ENCODE results near the gene LYZL4.
A peak's percentile ranks its signal among the peaks of the same experiment; 100 is the strongest.

The LYZL4 gene

DNA sequence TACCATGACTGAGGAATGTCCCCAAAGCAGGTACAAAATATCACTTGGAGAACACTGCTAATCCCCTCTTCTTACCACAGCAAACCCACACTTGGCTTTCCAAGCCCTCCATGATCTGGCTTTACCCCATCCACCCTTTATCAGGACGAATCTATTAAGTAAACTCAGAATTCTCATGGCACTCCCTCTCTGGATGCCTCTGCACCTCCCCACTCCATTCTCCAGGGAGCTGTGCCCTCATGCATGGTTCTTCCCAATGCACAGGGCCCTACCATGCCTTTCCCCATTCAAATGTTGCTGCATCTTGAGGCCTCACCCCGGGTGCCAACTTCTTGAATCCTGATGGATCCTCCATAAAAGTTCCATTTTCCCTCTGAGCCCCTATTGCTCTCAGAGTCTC lies 2.3 kb downstream of the LYZL4 start:
- Mint-ChIP-seq H3K9me3 (no peaks in the 10 kb centered on the region), H3K4me3 (no peak overlapping the region), H3K4me1 (ENCODE audit: low read depth) (no peaks in the 10 kb centered on the region), H3K27me3 (ENCODE audit: low read depth) (peaks cover 4% of the 10 kb centered on the region), H3K27ac (no peak overlapping the region), H3K36me3 (ENCODE audit: low read depth) (no peaks in the 10 kb centered on the region)

DNA sequence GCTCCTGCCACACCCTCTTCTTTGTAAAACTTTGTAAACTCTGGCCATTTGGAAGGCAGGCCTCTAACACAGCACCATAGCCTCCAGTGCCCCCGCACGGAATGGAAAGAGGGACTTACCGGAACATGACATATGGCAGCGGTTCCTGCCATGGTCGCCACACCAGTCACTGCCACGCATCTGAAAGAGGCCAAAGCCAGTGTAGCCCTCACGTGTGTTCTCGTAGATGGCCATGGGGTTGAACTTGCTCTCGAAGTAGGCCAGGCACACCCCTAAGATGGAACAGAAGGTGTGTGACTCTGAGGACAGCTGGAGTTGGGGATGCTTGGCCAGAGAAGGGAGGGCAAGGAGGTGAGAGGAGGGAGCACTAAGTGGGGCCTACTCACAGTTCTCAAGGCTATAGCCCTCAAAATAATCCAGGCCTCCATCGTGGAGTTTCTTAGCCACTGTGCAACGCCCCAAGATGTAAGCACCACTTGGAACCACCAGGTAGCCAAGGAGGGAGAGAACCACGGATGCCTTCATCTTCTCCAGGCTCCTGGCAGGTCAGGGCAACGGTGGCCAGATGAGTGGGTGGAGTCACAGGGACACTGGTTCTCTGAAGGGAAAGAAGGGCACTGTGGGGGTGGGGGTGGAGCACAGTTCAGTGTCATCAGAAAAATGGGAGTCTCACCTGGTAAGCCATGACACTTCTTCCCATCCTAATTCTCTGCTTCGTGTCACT lies 3.5 kb downstream of the LYZL4 start:
- no peak overlapping the region for H3K4me3 Mint-ChIP-seq

DNA sequence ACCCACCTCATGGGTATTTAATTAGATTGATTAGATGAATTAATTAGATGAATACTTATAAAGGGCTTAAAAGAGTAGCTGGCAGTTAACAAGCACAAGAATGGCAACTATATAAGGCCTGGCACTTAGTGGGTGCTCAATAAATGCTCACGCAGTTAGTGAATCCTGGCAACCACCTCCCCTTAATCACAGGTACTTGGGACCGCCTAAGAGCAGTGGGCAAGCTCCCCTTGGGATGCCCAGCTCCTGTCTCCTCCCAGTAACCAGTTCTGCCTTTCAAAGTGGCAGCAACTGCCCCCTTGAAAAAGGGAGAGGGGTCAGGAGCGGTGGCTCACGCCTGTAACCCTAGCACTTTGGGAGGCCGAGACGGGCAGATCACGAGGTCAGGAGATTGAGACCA lies 4.6 kb downstream of the LYZL4 start:
- no peak overlapping the region for H3K4me3 Mint-ChIP-seq
- no peak overlapping the region for H3K27ac Mint-ChIP-seq
- H3K9me3 Mint-ChIP-seq, result no peaks in the 10 kb centered on the region
- H3K27me3 Mint-ChIP-seq (ENCODE audit: low read depth), result peaks cover 4% of the 10 kb centered on the region
- no peaks in the 10 kb centered on the region for H3K4me1 Mint-ChIP-seq (ENCODE audit: low read depth)
- no peaks in the 10 kb centered on the region for H3K36me3 Mint-ChIP-seq (ENCODE audit: low read depth)

More for the DNA sequence above, 3.5 kb downstream of the LYZL4 start:
- Mint-ChIP-seq H3K27me3 (ENCODE audit: low read depth) (peaks cover 4% of the 10 kb centered on the region), H3K9me3 (no peaks in the 10 kb centered on the region), H3K27ac (no peak overlapping the region), H3K36me3 (ENCODE audit: low read depth) (no peaks in the 10 kb centered on the region), H3K4me1 (ENCODE audit: low read depth) (no peaks in the 10 kb centered on the region)

DNA sequence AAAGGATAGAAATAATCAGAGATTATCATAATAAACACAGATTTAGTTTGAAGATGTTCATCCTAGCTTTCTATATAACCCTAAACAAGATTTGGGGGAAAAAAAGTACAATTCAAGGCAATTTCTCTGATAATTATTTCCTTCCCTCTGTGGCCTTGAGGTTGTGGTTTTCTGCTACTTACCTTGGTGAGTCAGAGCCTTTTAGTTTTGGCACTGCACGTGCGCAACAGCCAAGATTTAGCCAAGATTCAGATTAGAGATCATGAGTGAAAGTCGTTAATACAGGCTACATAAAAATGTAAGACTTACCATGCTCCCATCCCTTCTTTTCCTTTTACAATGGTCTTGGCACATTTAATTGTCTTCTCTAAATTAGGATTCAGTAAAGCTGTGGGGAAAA lies 6.7 kb downstream of the LYZL4 start:
- H3K4me3 Mint-ChIP-seq, result no peak overlapping the region
- no peak overlapping the region for H3K27ac Mint-ChIP-seq
- H3K4me1 Mint-ChIP-seq (ENCODE audit: low read depth), result no peaks in the 10 kb centered on the region
- H3K9me3 Mint-ChIP-seq, result no peaks in the 10 kb centered on the region
- no peaks in the 10 kb centered on the region for H3K36me3 Mint-ChIP-seq (ENCODE audit: low read depth)
- H3K27me3 Mint-ChIP-seq (ENCODE audit: low read depth), result no peaks in the 10 kb centered on the region

DNA sequence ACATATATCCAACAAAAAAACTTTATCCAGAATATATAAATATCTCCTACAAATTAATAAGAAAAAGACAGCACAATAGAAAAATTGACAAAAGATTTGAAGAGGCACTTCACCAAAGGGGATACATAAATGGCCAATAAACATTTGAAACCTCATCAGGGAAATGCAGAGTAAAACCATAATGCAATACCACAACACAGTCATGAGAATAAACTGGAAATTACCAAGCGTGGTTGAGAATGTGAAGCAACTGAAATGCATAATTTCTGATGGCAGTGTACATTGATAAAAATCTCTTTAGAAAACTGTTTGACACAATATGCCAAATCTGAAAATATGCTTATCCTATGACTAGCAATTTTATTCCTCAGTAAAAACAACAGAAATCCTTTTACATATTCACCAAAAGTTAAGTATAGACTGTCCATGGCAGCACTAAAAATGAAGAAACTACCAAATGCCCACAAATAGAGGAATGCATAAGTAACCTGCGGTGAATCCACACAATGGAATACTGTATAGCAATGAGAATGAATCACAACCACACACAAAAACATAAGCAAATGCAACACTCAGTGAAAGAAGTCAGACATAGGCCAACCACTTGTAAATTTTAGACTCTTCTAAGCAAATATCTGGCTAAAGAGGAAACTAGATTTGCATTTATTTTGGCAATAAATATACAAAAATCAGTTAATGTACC lies 7.9 kb downstream of the LYZL4 start:
- Mint-ChIP-seq H3K4me3 (no peak overlapping the region), H3K36me3 (ENCODE audit: low read depth) (no peaks in the 10 kb centered on the region), H3K4me1 (ENCODE audit: low read depth) (no peaks in the 10 kb centered on the region), H3K27me3 (ENCODE audit: low read depth) (no peaks in the 10 kb centered on the region), H3K9me3 (no peaks in the 10 kb centered on the region), H3K27ac (no peak overlapping the region)

DNA sequence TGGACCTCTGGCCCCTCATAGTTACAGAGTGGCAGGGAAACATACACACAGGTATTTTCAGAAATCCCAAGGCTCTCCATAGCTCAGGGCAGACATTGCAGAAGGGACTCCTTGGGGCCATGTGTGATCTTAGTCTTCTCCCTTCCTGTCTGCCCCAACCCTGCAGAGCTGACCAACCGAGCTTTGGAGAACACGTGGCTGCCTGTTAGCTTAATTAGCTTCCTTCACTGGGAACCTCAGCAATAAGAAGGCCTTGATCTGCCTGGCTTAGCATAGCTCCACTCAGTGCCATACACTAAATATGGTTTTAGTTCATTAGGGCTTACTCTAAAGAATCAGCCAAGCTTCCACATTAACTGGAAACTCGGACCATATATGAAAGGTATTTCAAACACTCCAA lies 12.3 kb downstream of the LYZL4 start:
- no peaks in the 10 kb centered on the region for H3K9me3 Mint-ChIP-seq

DNA sequence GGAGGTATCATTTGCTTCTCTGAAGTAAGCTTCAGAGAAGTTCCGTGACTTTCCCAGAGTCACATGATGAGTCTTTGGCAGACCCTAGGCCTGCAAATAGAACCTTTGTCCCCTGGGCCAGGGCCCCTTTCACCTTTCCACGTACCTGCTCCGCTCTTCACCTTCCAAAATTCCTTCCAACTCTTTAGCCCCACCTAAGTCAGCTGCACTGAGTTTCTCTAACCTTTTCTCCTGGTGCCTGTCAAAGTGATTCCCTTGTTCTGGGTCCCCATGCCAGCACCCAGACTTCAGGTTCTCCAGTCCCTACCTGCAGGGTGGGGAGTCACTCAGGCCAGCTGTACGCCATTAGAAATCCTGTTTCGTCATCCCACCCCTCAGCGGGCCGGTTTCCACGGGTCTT lies 12.8 kb downstream of the LYZL4 start:
- Mint-ChIP-seq H3K4me1 (ENCODE audit: low read depth) (no peaks in the 10 kb centered on the region), H3K4me3 (no peak overlapping the region), H3K27ac (no peak overlapping the region), H3K27me3 (ENCODE audit: low read depth) (no peaks in the 10 kb centered on the region), H3K9me3 (no peaks in the 10 kb centered on the region), H3K36me3 (ENCODE audit: low read depth) (no peaks in the 10 kb centered on the region)

More for the DNA sequence above, 12.3 kb downstream of the LYZL4 start:
- Mint-ChIP-seq H3K4me3 (no peak overlapping the region), H3K36me3 (ENCODE audit: low read depth) (no peaks in the 10 kb centered on the region), H3K27me3 (ENCODE audit: low read depth) (no peaks in the 10 kb centered on the region), H3K27ac (no peak overlapping the region), H3K4me1 (ENCODE audit: low read depth) (no peaks in the 10 kb centered on the region)

DNA sequence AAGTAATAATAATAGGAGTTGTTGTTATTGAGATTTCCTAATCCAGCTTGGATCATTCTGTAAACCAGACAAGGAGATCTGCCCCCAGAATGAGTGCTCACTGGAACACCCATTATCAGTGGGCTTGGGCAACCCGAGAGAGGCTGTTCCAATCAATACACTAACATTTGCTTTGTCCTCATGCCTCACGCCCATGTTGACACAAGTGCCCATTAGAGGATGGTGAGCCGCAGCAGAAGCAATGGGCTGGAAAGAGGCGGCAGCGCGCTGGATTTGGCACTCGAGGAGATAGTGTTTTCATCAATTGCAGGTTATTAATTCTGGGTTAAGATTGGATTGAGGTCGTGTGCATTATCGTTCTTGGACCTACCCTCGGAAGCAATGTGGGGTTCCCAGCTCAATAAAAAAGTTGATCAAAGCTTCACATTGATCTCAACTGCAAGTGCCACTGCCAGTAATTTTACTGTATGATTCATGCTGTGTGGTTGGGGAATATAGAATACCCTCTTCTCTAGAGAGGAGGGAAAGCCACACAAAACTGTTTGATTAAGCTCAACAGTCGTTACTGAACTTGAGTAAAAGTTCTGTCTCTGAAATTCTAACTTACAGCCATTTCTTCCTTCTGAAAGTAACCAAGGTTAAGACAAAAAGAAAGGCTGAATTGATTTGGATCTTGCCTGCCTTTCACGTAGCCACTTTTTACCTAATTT lies 15.7 kb downstream of the LYZL4 start:
- Mint-ChIP-seq H3K27ac (no peak overlapping the region), H3K4me1 (ENCODE audit: low read depth) (no peaks in the 10 kb centered on the region), H3K27me3 (ENCODE audit: low read depth) (no peaks in the 10 kb centered on the region), H3K9me3 (no peaks in the 10 kb centered on the region), H3K36me3 (ENCODE audit: low read depth) (no peaks in the 10 kb centered on the region), H3K4me3 (no peak overlapping the region)

DNA sequence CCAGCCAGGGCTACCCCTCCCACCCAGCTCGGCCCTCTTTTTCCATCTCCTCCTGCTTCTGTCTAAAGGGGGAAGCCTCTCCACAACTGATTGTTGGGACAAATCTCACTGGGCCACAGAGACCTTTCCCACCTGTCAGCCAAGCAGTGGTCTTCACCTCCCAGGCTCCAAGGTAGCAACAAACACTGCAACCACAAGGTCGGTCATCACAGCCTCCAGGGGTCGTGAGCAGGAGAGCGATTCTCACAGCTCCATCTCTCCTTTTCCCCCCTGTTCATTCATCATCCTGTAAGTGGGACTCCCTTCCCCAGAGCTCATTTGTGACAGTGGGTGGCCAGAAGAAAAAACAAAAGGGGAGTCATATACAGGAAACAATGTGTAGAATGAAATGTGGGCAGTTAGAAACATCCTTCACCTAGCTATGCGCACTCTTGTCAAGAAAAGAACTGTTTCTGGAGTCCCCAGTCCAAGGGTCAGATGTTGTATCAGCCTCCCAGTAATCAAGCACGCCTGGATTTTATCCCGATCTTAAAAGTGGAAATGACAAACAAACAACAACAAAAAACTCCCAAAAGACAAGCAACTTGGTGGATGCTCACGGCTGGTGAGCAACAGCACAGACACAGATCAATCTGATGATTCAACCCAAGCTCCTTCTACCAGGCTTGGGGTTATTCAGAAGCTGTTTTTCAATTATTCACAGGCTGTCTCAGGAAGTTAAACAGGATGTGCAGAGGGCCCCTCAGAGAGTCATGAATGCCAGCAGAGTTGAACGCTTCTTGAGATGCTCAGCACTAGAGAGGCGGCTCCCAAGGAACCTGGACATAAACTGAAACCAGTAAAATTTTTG lies 22.4 kb downstream of the LYZL4 start:
- Mint-ChIP-seq H3K27ac (peak overlapping the region; percentile 31), H3K27me3 (ENCODE audit: low read depth) (peaks cover 4% of the 10 kb centered on the region), H3K36me3 (ENCODE audit: low read depth) (no peaks in the 10 kb centered on the region), H3K9me3 (no peaks in the 10 kb centered on the region), H3K4me1 (ENCODE audit: low read depth) (peaks cover 15% of the 10 kb centered on the region), H3K4me3 (no peak overlapping the region)

DNA sequence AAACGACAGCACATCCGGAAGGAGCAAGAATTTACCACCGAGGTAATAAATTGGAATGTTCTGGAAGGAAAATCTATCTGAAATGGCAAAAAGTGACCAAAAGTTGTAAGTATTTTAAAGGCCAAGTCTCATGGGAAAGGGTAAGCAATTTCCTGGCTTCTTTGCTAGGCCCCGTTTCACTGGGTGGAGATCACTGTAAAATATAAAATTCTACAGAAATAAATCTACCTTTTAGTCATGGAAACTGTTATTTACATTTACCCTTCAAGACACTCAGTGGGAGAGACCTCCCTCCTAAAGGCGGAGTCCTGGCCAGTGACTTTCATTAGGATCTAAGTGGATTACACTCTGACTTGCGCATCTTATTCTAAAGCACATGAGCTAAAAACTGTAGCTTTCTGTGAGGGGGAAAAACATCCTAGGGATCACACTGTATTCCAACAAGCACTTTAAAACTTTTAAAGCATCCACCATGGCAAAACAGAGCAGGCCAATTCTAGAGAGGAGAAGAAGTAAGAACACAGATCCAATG lies 28.8 kb downstream of the LYZL4 start:
- Mint-ChIP-seq H3K9me3 (no peaks in the 10 kb centered on the region), H3K4me1 (ENCODE audit: low read depth) (no peaks in the 10 kb centered on the region), H3K4me3 (no peak overlapping the region), H3K27me3 (ENCODE audit: low read depth) (peaks cover 4% of the 10 kb centered on the region), H3K36me3 (ENCODE audit: low read depth) (no peaks in the 10 kb centered on the region), H3K27ac (no peak overlapping the region)

DNA sequence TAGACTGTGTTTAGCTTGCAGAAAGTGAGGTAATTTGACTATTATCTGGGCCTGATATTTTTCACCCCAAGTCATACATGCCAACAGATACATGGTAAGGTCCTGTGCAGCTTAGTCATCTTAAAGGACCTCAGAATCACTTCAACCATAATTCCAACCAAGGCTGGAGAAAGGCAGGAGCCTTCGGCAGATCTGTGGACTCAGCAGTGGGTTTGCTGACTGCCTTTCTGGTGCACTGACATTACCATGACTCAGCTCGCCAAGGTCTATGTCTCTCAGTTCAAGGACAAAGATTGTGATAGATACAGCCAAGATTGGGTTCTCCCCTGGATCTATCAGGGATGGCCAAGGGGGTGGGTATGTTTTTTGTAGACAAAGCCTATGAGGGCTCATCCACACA lies 32.7 kb downstream of the LYZL4 start:
- Mint-ChIP-seq H3K27me3 (ENCODE audit: low read depth) (no peaks in the 10 kb centered on the region), H3K4me1 (ENCODE audit: low read depth) (no peaks in the 10 kb centered on the region), H3K27ac (no peak overlapping the region), H3K36me3 (ENCODE audit: low read depth) (no peaks in the 10 kb centered on the region), H3K4me3 (no peak overlapping the region), H3K9me3 (no peaks in the 10 kb centered on the region)

DNA sequence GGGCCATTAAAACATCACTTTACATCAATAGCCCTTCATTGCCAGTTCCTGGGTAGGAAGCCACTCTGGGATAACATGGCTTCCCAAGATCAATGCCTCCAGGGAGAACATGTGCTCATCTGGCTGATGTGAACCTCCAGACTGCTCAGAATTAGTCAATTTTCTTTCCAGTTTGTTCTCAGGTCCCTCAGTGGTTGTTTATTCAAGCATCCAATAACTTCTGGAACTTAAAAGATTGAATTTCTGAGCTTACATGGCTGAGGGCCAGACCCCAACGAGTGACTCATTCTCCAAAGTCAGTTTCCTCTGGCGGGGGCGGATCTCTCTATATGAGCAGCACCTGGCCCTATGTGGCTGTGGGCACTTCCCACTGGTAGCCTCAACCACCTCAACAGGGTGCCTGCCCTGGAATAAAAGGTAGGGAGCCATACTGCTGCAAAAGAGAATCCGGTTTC lies 34.0 kb downstream of the LYZL4 start:
- no peaks in the 10 kb centered on the region for H3K9me3 Mint-ChIP-seq
- H3K27me3 Mint-ChIP-seq (ENCODE audit: low read depth), result peaks cover 3% of the 10 kb centered on the region
- no peak overlapping the region for H3K27ac Mint-ChIP-seq
- no peaks in the 10 kb centered on the region for H3K36me3 Mint-ChIP-seq (ENCODE audit: low read depth)
- H3K4me3 Mint-ChIP-seq, result no peak overlapping the region
- H3K4me1 Mint-ChIP-seq (ENCODE audit: low read depth), result no peaks in the 10 kb centered on the region

DNA sequence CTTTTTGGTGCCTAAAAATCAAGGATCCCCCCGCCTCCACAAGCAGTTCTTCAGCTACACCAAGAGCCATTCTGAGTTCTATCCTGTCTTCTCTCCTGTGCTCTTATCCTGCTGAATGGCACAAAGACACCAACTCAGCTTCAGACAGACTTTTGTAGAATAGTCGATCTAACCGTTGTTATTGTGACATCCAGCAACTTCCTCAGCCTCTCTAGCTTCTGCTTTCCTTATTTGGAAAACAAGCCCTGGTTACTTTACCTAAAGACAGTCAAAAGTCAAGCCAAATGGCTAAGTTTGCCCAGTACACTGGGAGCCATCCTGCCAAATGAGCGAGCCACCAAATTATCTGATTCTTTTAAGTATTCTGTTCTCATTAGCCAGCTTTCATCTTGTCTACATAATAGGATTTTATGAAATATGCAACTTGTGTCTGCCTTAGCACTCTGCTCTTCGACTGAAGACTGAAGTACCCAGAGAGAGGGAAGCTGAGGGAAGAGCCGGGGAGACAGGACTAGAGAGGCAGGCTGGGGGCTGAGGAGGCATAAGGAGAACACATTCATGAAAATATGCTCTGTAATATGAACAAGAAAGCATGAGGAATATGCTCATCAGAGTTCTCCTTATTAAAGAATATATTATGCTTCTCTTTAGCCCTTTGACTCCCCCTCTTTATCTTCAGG lies 35.1 kb downstream of the LYZL4 start:
- Mint-ChIP-seq H3K4me3 (no peak overlapping the region), H3K4me1 (ENCODE audit: low read depth) (no peaks in the 10 kb centered on the region), H3K9me3 (no peaks in the 10 kb centered on the region), H3K36me3 (ENCODE audit: low read depth) (no peaks in the 10 kb centered on the region), H3K27ac (no peak overlapping the region), H3K27me3 (ENCODE audit: low read depth) (peaks cover 3% of the 10 kb centered on the region)

DNA sequence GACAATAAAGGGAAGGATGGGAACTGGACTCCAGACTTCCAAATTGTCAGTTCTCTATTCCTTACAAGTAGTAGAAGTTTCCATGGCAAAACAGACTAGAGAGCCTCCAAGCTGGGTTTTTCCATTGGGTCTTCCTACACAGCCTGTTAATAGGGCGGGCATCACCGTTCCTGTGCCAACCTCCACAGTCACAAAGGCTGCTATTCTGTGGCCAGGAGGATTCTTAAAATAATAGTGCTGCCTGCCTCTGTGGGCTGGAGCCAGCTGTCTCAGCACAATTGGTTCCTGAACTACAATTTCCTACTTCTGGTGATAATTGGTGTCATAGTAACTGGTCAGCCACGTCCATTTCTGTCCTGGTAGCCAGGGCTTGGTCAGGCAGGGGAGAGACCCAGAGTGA lies 38.6 kb downstream of the LYZL4 start:
- peaks cover under 1% of the 10 kb centered on the region for H3K9me3 Mint-ChIP-seq
- no peak overlapping the region for H3K27ac Mint-ChIP-seq
- peaks cover 3% of the 10 kb centered on the region for H3K27me3 Mint-ChIP-seq (ENCODE audit: low read depth)
- no peaks in the 10 kb centered on the region for H3K36me3 Mint-ChIP-seq (ENCODE audit: low read depth)
- no peaks in the 10 kb centered on the region for H3K4me1 Mint-ChIP-seq (ENCODE audit: low read depth)
- no peak overlapping the region for H3K4me3 Mint-ChIP-seq

Measured in T-helper 1 cell treated with Interleukin-12 subunit alpha and Interleukin-12 subunit beta and Interleukin-4 antibody, amounts not matched to agents 30 μg/mL and 1 μg/mL, for 36 hours (primary cell).